Cardiac fibroblast (primary cell): ENCODE measurements around the gene MRPL27.

ENCODE experiments used
- DNase-seq, 2 donors: peaks; one replicate each; pipeline versions ENCODE4 v3.0.0 to v3.0.0-alpha.2; 2010; ENCODE audit warnings: low read depth in 2 of 2
- H3K4me3 ChIP-seq, 2 donors: replicated peaks in 1 of 2; 1 replicate in 1 of 2; 2 replicates in 1 of 2; pipeline ENCODE4 v1.5.1; 2011; ENCODE audit warnings: low read depth in 2 of 2, low read length in 2 of 2, mild to moderate bottlenecking in 2 of 2, moderate library complexity in 1 of 2
- CTCF ChIP-seq: IDR thresholded peaks from one replicate; pipeline ENCODE4 v1.5.1; 2011; ENCODE audit warnings: low read depth, mild to moderate bottlenecking, low read length, inconsistent platforms

The MRPL27 gene

GRCh38 chr17:50347117-50347893, 25.7 kb downstream of the MRPL27 start:
- DNase-seq = no peak
- H3K4me3 ChIP-seq = peak overlapping the region; percentile 71 to 90
- TF ChIP-seq CTCF = no peak

- peak overlapping the region; percentile 71 to 90 for H3K4me3 ChIP-seq
- DNase-seq = no peak
- TF ChIP-seq CTCF = no peak
These were observed 26.5 kb downstream of the MRPL27 start for GRCh38 chr17:50346313-50347116.

GRCh38 chr17:50345432-50346312, 27.3 kb downstream of the MRPL27 start, which contains the start of gene XYLT2:
TSS of gene XYLT2 (plus strand) at chr17:50346126. CDS start at chr17:50346141, 15 bp downstream.
- DNase-seq = peak; percentile 73 to 84
- TF ChIP-seq CTCF = no peak
- peak within 1 kb of the TSS; percentile 71 to 90 for H3K4me3 ChIP-seq

GRCh38 chr17:50344731-50345365, 28.1 kb downstream of the MRPL27 start:
- no peak for DNase-seq
- TF ChIP-seq CTCF = no peak
- no peak overlapping the region for H3K4me3 ChIP-seq

GRCh38 chr17:50339381-50339780, 33.6 kb downstream of the MRPL27 start:
- no peak overlapping the region for H3K4me3 ChIP-seq
- no peak for TF ChIP-seq CTCF
- DNase-seq = peak in 1 of 2 donors; percentile 40

GRCh38 chr17:50338645-50339044, 34.3 kb downstream of the MRPL27 start:
- TF ChIP-seq CTCF = no peak
- no peak overlapping the region for H3K4me3 ChIP-seq
- DNase-seq = no peak
